COLO668 (cell line): Measurements from ENCODE around the gene RTP3.

Source experiments
- DNase-seq: peaks from one replicate; lab custom pipeline; 2025; ENCODE audit not compliant: unreplicated experiment; lab: John Stamatoyannopoulos, UW

The RTP3 gene

GRCh38 chr3:46497556-46498265, at the start of gene RTP3:
Gene RTP3, plus strand, starts transcription at chr3:46497976. Its CDS starts 87 bp downstream, at chr3:46498063.
- DNase-seq = no peak

GRCh38 chr3:46448721-46449120, 49.1 kb upstream of the RTP3 start:
- no peak for DNase-seq

- no peak for DNase-seq
These were observed 47.8 kb upstream of the RTP3 start for GRCh38 chr3:46449755-46450552.

GRCh38 chr3:46453526-46454208, 44.1 kb upstream of the RTP3 start:
- no peak for DNase-seq

- DNase-seq = no peak
These were observed 43.6 kb upstream of the RTP3 start for GRCh38 chr3:46454209-46454595.

GRCh38 chr3:46454606-46455005, 43.2 kb upstream of the RTP3 start:
- no peak for DNase-seq

GRCh38 chr3:46455231-46456115, 42.3 kb upstream of the RTP3 start:
- no peak for DNase-seq

- DNase-seq = no peak
These were observed 41.7 kb upstream of the RTP3 start for GRCh38 chr3:46456118-46456517.

- DNase-seq = no peak
These were observed 37.7 kb upstream of the RTP3 start for GRCh38 chr3:46460051-46460450.

- no peak for DNase-seq
These were observed 35.7 kb upstream of the RTP3 start for GRCh38 chr3:46462111-46462510.

- no peak for DNase-seq
These were observed 35.3 kb upstream of the RTP3 start for GRCh38 chr3:46462511-46462910.

GRCh38 chr3:46463120-46463867, 34.5 kb upstream of the RTP3 start:
- no peak for DNase-seq

GRCh38 chr3:46463868-46464241, 33.9 kb upstream of the RTP3 start:
- no peak for DNase-seq

- DNase-seq = no peak
These were observed 33.2 kb upstream of the RTP3 start, which contains the start of gene LTF for GRCh38 chr3:46464326-46465195. Gene LTF, minus strand, starts transcription at chr3:46464905. Its CDS starts 38 bp downstream, at chr3:46464867.

GRCh38 chr3:46465196-46465520, 32.6 kb upstream of the RTP3 start:
- DNase-seq = no peak

GRCh38 chr3:46466273-46466672, 31.5 kb upstream of the RTP3 start:
- DNase-seq = no peak

GRCh38 chr3:46466871-46467403, 30.8 kb upstream of the RTP3 start:
- no peak for DNase-seq

GRCh38 chr3:46467562-46467961, 30.2 kb upstream of the RTP3 start:
- no peak for DNase-seq
